Activated CD4-positive, CD25-positive, alpha-beta regulatory T cell treated with anti-CD3 and anti-CD28 coated beads, Interleukin-2, amount 50 U/mL, for 72 hours (primary cell): ENCODE data around the gene MEF2A.
"Not testable (repeated sequence)": the region's sequence is repeated elsewhere in the genome, so short reads cannot be mapped to it uniquely, and the experiment has no call there.

Experiments
- DNase-seq: peaks from one replicate; pipeline ENCODE4 v3.0.0; 2021

MEF2A gene

GRCh38 chr15:99657996-99658395 lies 92.2 kb downstream of the MEF2A start:
- no peak for DNase-seq

- DNase-seq = no peak
Measured at GRCh38 chr15:99662903-99663302, 97.1 kb downstream of the MEF2A start.

- DNase-seq = not testable (repeated sequence)
Measured at GRCh38 chr15:99666073-99666472, 100.3 kb downstream of the MEF2A start.

DNA sequence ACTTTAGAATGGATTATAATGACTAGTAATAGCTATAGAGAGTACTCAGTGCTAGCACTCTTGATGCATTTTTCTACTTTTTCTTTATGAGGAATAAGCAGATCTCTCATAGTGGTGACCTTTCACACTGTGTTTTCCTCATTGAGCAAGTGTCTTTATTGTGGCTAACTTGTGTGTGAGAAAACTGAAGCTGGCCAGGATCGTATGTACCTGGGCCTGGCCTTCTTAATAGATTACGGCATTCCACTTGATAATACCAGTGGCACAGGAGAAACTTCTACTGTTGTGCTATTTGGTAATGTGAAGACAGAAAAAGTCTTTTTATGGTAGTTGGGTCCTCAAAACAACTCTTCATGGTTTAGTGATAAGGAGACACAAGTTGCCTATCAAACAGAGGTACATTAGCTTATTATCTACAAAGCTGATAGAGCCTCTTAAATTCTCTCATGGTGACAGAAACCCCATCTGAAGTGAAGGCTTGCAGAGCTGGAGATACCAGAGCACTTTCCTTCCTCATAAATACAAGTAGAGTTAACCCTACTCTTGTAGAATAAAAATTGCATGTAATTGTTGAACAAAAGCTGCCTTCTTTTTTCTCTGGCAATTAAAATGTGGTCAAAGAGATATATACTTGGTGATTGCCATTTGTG lies 102.9 kb downstream of the MEF2A start:
- no peak for DNase-seq

DNA sequence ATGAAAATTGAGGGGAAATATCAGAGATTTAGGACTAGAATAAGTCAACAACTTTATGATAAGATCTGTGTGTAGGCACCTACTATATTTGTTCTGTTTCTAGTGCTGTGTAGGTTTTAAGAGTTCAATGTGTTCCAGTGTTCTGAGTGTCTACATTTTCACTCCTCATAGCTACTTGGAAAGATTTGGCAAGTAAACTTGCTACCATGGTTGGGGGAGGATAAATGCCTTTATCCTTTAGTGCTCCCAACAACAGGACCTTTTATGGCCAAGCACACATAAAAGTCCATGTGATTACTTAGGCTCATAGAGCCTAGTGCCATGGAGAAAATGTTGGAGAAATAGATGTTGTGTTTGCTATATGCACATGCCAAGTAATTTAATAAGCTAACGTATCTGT lies 103.5 kb downstream of the MEF2A start:
- no peak for DNase-seq

DNA sequence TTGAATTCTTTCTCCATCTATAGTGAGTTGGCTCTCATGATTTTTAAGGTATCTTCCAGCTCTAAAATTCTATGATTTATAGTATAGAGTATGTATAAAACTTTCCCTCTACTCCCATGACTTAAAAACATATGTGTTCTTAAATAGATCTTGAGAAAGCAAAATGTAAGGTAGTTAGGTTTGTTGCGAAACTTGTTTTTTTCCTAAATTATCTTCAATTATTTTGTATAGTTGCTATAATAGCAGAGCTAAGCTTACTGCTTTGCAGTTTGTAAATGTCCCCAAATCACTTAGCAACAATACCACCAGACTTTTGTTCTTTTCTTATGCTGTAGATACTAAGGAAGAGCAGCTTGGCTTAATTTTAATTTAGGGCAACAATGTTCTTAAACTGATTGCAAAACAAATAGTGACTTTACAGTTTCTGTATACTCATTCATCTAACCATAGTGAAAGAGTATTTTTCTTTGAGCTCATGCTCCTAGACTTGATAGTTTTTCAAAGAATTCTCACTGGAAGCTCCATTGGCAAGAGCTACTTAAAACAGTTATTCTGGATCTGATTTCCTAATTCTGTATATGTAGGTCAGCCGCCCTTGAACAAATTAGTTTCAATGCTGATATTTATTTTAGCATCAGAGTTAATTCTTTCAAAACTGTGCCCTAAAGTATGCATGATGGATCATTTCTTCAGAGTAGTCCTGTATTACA lies 106.3 kb downstream of the MEF2A start:
- DNase-seq = no peak

GRCh38 chr15:99673111-99673510 lies 107.3 kb downstream of the MEF2A start:
- no peak for DNase-seq

DNA sequence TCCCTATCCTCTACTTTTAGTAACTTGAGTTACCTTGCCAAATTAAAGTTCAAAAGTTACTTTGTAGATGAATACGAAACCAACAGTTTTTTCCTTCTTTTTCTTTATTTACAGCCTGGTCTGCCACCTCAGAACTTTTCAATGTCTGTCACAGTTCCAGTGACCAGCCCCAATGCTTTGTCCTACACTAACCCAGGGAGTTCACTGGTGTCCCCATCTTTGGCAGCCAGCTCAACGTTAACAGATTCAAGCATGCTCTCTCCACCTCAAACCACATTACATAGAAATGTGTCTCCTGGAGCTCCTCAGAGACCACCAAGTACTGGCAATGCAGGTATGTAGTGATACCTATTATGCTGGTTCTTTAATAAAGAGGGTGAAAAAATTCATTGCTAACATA lies 108.5 kb downstream of the MEF2A start:
- no peak for DNase-seq

DNA sequence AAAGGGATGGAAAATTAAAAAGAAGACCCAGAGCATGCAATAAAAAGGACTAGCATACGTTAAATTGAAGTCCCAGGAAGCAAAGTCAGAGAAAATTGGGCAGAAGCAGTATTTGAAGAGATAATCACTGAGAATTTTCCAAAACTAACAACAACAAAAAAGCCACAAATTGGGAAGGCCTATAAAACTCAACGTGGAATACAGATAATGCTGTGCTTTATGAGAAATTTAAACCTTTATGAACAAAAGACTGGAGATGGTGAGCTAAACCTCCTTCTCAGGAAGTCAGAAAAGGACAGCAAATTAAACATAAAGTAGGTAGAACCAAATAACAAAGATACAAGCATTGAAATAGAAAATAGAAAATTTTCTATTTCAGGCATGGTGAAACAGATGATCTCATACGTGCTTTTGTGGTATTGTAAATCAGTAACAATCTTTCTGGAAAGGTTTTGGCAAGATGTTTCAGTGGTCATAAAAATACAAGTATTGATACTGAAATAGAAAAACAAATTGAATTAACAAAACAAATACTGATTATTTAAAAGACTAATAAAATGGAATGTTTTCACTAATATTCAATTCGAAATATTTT lies 111.9 kb downstream of the MEF2A start:
- no peak for DNase-seq

- DNase-seq = no peak
Measured at GRCh38 chr15:99680276-99680675, 114.5 kb downstream of the MEF2A start.

DNA sequence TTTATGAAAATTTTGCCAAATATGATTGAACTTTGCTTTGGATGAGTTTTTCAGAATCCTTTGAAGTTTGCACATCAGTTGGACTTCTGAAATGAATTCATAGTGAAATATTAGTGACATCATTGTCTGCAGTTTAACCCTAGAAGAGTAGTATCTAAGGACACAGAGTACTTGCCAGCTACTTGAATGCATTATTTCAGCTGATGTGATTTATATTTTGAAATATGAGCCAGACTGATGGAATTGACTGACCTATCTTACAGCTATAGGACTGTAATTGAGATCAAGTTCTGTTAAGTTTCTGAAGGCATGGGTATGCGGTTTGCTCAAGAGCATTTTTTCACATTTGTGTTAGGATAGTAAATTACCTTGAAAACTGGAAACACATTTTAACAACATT lies 116.2 kb downstream of the MEF2A start:
- no peak for DNase-seq

GRCh38 chr15:99682455-99682854 lies 116.7 kb downstream of the MEF2A start:
- no peak for DNase-seq

DNA sequence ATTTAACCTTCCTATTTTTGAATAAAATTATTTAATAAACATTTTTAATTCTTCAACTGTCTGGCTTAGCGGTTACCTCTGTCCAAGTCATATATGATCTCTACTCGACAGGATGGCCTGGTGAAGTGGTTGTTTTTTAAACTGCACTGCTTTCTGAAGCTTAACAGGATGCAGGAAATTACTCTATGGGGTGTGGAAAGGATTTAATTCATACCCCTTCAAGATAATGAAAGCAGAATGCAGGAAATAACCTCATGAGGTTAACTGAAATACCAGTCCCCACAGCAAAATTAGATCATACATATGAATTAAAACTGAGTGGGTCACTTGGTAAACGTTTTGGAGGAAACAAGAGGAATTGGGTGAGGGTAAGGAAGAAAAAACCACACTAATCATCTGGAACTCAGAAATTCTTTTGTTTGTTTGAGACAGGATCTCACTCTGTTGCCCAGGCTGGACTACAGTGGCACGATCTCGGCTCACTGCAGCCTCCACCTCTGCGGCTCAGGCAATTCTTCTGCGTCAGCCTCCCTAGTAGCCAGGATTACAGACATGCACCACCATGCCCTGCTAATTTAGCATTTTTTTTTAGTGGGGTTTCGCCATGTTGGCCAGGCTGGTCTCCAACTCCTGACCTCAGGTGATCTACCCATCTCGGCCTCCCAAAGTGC lies 117.4 kb downstream of the MEF2A start:
- no peak for DNase-seq

GRCh38 chr15:99686290-99686689 lies 120.5 kb downstream of the MEF2A start:
- no peak for DNase-seq

DNA sequence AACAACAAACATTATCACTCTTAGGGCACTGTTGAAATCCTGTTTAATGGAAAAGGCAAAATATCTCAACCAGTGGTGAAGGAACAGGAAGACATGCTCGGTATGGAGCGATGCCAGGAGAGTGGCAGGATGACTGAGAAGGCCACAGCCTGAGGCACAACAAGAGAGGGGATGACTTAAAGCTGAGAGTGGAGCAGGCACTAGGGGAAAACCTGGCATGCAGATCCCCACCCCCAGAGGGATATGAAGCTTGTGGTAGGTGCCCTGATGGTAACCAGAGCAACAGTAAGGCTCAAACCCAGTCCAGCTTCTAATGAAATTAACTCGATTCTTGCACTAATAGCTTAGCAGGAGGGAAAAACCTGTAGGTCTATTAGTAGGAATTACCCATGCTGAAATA lies 127.0 kb downstream of the MEF2A start:
- no peak for DNase-seq

DNA sequence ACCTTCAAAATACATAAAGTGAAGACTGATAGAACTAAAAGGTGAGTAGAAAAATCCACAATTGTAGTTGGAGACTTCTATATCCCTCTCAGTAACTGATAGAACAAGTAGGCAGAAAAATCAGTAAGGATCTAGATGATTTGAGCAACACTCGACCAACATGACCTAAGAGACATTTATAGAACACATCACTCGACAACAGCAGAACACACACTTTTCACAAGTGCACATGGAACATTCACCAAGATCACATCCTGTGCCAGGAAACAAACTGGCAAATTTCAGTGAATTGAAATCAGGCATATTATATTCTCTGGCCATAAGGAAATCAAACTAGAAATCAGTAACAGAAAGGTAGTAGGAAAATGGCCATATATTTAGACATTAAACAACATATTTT lies 130.3 kb downstream of the MEF2A start:
- DNase-seq = no peak

- DNase-seq = no peak
Measured at GRCh38 chr15:99702895-99703602, 137.3 kb downstream of the MEF2A start.

DNA sequence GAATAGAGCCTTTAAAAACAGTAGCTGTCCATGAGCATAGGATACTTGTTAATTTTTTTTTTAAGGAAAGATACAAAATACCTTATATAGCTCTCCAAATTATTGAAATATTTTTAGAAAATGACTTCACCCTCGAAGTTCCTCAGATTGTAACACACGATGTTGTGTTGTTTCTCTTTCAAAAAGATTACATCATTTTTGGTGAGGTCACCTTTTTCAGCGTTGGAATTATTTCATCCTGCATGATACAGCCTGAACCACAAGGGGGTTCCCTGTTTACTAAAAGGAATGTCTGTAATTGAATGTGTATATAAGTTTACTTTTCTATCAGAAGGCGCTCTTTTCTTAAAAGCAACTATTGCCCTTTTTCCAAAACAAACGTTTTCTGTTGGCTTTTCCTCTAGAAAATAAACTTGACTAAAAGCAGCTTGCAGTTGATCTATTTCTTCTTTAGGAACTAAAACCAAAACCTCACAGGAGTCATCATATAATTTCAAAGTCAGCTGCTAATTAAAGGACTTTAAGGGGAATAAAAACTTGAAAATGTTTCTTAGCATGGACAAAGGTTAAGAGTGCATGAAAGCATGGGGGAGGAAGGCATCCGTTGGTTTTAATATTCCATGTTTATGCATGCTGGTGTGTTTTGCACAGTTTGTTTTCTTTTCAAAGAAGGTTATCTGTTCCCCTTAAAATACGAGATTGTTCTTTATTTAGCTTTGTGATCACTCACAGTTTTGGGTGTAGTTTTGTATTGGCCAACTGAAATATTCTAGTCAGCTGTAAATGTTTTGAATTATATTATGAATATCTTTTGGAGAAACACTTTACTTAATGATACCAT lies 138.0 kb downstream of the MEF2A start:
- no peak for DNase-seq

- no peak for DNase-seq
Measured at GRCh38 chr15:99704444-99704838, 138.7 kb downstream of the MEF2A start.

DNA sequence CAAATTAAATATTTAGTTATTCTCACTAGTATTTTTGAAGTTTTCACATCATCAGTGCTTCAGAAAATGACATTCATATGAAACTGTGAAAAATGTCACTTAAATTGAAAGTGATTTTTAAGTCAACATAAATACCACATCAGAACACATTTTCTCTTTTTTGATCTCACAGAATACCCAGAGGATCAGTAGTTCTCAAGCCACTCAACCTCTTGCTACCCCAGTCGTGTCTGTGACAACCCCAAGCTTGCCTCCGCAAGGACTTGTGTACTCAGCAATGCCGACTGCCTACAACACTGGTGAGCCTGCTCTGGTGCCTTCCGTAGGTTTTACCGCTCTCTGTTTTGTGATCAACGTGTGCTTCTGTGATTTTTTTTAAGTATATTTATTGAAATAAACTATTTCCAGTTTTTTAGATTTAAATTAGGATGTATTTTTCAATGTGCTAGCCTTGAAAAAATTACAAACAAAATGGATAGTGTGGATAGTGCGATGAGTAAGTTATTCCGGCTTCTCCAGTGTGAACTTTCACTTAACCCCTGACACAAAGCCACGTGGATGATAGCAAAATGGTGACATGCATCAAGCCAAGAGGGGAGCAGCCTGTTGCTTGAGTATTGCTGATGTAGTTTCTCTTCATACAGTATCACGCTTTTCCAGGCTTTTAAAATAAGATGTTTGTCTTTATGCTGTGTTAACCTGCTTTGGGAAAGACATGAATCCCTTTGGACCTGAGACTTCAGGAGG lies 140.9 kb downstream of the MEF2A start:
- DNase-seq = no peak

DNA sequence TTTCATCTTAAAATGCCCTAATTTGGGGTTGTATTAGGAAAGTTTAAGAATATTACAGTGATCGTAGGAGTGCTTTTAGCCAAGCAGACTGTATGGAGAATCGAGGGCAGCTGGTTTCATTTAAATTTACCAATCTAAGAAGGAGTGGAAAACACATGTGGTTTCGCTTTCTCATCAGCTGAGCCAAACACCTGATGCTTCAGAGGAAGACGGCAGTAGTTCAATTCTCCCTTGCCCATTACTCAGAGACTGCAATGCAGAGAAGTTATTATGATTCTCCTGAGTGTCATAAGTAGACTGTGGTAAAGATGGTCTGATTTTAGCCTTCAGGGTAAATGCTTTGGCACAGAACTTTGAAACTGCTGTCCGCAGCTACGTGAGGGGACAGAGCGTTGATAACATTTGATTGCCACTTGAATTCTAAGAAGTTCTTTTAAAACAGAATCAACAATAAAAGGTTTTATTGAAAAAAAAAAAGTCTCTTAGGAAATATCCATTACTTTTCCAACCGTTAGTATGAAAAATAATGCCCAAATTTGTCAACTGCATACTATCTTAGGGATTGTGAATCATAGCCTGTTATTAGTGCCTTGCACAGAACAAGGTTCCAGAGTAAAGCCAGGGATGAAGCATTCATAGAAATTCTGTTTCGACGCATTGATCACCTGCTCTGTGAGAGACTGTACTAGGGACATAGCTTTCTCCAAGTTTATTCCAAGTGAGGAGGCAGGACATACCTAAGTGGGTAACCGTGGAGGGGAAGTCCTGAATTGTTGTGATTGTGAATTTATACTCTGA lies 141.9 kb downstream of the MEF2A start:
- no peak for DNase-seq
